ENCODE data around the gene CHSY1. TPM values are rescaled to one million over a fixed set of nuclear protein-coding genes. Genes with fewer than 3 reads are reported as not detected.

Gene CHSY1
- total RNA-seq, 1 donor, result 23.4 TPM

- DNase-seq (ENCODE audit: low read depth in 2 of 3, low spot score in 2 of 3), result no peak
These were observed 111.7 kb downstream of the CHSY1 start for GRCh38 chr15:101139986-101140696.

DNA sequence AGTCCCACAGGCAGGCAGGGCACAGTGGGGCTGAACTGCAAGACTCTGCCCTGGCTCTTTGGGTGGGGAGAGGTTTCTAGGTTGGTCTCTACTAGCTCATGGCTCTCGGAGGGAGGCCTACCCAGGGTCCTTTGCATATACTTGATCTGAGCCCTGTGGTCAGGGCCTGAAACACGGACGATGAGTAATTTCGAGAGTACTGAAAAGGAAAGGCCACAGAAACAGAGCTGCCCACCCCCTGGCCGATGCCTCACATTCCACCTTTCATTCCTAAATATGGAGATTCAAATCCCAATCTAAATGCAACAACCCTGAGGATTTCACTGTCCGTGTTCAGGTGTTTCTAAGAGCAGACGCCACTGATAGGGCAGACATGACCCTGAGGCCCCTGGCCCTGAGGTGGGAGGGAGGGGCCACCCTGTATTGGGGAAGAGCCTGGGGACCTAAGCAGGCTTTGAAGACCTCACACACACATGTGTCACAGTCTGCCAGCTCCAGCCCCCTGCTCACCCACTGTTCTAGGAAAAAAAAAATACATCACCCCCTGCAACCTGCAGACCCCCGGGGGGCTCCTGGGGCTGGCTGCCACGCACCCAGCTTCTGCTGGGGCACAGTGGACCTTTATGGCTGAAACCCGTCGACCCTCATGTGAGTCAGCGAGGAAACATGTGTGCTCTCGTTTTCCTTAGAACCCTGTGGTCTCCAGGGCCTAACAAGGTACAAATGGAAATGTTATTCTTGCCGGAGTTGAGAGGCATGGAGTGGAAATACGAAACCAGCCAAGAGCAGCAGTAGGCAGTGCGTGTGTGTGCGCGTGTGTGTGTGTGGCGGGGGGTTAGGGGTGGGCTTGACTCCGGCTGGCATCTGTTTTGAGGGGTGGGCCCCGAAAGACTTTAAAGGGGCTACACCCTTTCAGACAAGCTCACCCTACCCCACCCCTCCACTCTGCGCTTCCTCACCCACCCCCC lies 112.7 kb downstream of the CHSY1 start:
- no peak for DNase-seq (ENCODE audit: low read depth in 2 of 3, low spot score in 2 of 3)

GRCh38 chr15:101138086-101138660 lies 113.7 kb downstream of the CHSY1 start:
- no peak for DNase-seq (ENCODE audit: low read depth in 2 of 3, low spot score in 2 of 3)

DNA sequence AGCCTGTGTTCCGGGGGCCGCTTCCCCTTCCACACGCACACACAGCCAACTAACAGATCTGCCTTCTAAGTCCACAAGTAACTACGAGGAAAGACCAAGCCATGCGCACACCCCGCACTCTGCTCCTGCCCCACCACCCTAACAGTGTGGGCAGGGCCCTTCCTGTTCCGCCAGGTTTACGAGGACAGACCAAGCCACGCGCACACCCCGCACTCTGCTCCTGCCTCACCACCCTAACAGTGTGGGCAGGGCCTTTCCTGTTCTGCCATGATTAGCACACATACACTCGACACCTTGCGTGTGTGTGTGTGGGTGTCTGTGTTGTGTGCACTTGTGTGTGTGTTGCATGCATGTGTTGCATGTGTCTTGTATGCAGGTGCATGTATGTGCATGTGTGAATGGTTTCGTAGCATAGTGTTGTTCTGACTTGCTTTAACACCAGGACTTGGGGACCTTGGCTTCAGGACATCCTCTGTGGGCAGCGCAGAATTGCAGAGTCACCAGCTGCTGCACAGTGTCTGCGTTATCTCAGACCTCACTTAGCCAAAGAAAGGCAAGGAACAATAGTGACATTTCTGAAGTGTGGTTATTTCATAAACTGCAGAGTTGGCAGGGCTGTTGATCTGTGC lies 114.4 kb downstream of the CHSY1 start:
- peak in 2 of 3 donors; percentile 91 to 93 for DNase-seq (ENCODE audit: low read depth in 2 of 3, low spot score in 2 of 3)

- no peak for DNase-seq (ENCODE audit: low read depth in 2 of 3, low spot score in 2 of 3)
These were observed 115.2 kb downstream of the CHSY1 start for GRCh38 chr15:101136381-101137268.

- DNase-seq (ENCODE audit: low read depth in 2 of 3, low spot score in 2 of 3), result no peak
These were observed 116.2 kb downstream of the CHSY1 start for GRCh38 chr15:101135532-101136166.

GRCh38 chr15:101134780-101135179 lies 117.1 kb downstream of the CHSY1 start:
- no peak for DNase-seq (ENCODE audit: low read depth in 2 of 3, low spot score in 2 of 3)

DNA sequence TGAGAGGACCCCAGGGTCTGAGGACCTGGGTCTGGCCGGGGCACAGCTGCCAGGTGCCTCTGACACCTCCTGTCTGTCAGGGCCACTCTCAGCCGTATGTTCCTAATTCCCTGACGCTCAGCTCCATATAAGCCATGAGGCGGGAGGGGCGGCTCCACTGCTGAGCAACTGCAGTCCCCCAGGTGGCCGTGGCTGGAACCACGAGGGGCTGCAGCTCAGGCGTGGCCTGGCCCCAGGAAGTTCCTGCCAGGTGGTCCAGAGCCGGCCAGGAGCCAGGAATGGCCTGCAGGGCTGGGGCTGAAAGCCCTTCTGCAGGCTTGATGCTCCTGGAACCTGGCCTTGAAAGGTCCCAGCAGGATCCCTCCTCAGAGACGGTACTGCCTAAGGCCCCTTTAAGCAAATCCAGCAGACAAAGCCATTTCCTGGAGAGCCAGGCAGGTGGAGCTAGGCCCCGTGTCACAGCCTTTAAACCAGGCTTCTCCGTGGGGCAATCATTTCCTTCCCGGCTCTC lies 118.0 kb downstream of the CHSY1 start:
- DNase-seq (ENCODE audit: low read depth in 2 of 3, low spot score in 2 of 3), result peak in 1 of 3 donors; percentile 40

DNA sequence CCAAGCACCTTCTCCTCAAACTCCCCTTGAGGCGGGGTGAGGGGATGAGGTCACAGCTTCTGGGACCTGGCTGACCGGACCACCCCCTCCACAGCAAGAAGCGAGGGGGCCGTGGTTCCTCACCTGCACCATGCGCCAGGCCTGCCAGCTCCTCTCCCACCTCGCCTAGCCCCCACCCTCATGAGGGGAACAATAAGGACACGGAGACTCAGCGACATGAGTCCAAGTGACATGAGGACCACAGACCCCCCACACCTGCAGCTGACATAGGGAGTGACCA lies 118.7 kb downstream of the CHSY1 start:
- DNase-seq (ENCODE audit: low read depth in 2 of 3, low spot score in 2 of 3), result no peak

- DNase-seq (ENCODE audit: low read depth in 2 of 3, low spot score in 2 of 3), result no peak
These were observed 119.3 kb downstream of the CHSY1 start for GRCh38 chr15:101132390-101133180.

DNA sequence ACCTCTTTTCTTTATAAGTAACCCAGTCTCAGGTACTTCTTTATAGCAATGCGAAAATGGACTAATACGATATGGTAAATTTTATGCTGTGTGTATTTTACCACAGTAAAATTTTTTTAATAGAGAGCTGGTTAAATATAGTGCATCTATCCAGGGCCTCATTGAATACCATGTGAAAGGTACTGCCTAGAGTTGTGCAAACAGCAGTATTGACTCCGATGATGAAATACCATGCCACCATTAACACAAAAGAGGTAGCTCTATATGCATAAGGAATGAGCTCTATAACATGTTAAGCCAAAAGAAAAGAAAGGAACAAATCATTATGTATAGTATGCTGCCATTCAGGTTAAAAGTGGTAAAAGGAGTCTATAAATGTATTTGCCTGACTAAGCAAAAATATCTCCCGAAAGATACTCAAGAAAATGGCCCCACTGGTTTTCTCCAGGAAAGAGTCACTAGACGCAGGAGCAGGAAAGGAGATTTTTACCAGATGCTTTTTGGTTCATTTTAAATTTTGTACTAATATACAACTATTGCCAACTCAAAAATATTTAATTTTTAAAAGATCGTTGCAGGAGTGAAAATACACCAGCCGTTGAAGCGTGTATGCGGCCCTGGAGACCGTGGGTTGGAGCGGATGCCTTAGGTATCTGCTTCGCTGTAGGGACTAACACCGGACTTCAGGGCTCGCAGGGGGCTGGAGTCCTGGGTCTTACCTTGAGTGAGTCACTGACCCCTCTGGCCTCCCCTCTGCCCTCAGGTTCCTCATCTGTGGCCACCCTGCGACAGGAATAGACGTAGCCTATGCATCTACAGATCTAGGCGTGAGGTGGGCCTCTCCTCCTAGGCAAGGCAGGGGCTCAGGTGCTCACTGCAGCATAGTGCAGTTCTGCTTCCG lies 120.1 kb downstream of the CHSY1 start:
- DNase-seq (ENCODE audit: low read depth in 2 of 3, low spot score in 2 of 3), result no peak

DNA sequence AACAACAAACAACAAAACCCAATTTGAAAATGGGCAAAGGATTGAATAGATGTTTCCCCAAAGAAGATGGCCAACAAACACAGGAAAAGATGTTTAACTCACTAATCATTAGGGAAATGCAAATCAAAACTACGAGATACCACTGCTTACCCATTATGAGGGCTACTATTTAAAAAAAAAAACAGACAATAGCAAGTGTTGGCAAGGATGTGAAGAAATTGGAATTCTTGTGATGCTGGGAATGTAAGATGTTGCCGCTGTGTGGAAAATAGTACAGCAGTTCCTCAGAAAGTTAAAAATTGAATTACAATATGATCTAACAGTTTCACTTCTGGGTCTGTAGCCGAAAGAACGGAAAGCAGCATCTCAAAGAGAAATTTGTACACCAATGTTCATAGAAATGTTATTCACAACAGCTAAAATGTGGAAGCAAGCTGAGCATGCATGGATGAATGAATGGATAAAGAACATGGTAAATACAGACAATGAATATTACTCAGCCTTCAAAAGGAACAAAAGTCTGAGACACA lies 121.9 kb downstream of the CHSY1 start:
- no peak for DNase-seq (ENCODE audit: low read depth in 2 of 3, low spot score in 2 of 3)

GRCh38 chr15:101128221-101129015 lies 123.4 kb downstream of the CHSY1 start:
- DNase-seq (ENCODE audit: low read depth in 2 of 3, low spot score in 2 of 3), result no peak

DNA sequence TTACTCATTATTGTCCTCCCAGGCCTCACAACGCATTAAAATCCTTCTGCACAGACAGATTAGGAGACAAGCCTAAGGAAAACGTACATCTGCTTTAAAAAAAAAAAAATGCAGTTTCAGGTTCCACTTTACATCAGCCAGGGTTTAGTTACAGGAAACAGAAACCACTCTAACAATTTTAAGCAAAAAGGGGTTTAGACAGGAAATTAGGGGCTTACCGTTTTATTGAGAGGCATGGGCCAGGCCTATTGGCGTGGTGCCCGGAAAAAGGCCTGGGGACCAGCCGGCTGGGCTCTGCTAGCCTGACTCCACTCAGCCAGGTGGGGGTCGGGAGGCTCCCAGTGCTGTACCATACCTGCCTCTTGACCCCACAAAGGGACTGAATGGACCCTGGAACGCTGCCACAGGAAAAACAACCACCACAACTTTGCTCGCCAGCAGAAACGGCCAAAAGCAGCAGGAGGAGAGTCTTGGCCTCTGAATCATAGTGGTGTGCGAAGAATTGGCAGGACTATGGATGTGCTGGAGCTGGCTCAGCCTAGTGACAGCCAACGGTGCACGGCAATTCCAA lies 124.3 kb downstream of the CHSY1 start:
- DNase-seq (ENCODE audit: low read depth in 2 of 3, low spot score in 2 of 3), result peak in 2 of 3 donors; percentile 83 to 93

GRCh38 chr15:101126618-101127505 lies 125.0 kb downstream of the CHSY1 start:
- no peak for DNase-seq (ENCODE audit: low read depth in 2 of 3, low spot score in 2 of 3)
